ENCODE measurements around the gene GIGYF2. TPM values are rescaled to one million over a fixed set of nuclear protein-coding genes. Genes with fewer than 3 reads are reported as not detected.

The GIGYF2 gene
- total and polyA plus RNA-seq, 5 experiments from 2014 or later = 18.1 to 86.5 (median 31.1) TPM

DNA sequence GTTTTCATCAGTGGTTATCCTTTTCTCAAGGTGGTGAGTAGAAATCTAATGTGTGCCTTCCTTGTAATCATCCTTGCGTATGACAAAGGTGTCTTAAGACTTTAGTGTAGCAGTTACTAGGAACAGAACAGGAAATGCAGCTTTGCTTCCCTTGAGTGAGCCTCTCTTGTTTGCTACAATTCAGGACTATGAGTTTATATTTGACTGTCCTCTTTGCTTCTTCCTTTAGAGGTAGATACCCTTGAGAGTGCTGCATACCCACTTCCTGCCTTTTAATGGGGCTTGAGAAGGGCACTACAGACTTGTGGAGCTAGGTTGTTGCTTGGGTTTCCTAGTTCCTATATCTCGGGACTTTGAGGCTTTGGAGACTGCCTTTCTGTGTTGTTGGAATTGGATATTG, 75.4 kb downstream of the GIGYF2 start:
- H3K27ac Mint-ChIP-seq = peak overlapping the region in 8 of 10 donors; percentile 6 to 81 (median 62)
- ATAC-seq = peak in 1 of 2 donors; percentile 63
- peaks cover 0 to 69% (median 5%) of the 10 kb centered on the region in 3 donors for H3K36me3 Mint-ChIP-seq
- no peak overlapping the region for H3K4me3 Mint-ChIP-seq
- POLR2A ChIA-PET = no interaction called here
- H3K4me1 Mint-ChIP-seq = peaks cover 6 to 25% (median 24%) of the 10 kb centered on the region in 4 donors
- peak in 2 of 10 donors; percentile 2 to 10 for DNase-seq
- H3K27me3 Mint-ChIP-seq = no peaks in the 10 kb centered on the region
- H3K9me3 Mint-ChIP-seq = no peaks in the 10 kb centered on the region

DNA sequence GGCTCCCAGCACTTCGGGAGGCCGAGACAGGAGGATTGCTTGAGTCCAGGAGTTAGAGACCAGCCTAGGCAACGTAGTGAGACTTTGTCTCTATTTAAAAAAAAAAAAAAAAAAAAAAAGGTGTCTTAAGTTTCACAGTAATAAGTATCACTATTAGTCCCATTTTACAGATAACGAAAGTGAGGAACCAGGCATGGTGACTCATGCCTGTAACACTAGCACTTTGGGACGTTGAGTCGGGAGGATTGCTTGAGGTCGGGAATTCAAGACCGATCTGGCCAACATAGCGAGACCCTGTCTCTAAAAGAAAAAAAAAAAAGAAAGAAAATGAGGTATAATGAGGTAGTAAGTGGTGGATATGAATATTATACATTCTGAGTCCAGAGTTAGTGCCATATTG, 76.7 kb downstream of the GIGYF2 start:
- Mint-ChIP-seq H3K36me3 (peaks cover 0 to 64% (median 8%) of the 10 kb centered on the region in 3 donors), H3K4me1 (peaks cover 6 to 25% (median 23%) of the 10 kb centered on the region in 4 donors), H3K4me3 (no peak overlapping the region), H3K27me3 (no peaks in the 10 kb centered on the region), H3K9me3 (no peaks in the 10 kb centered on the region), H3K27ac (peak overlapping the region in 2 of 10 donors; percentile 6 to 71)
- POLR2A ChIA-PET = no interaction called here
- DNase-seq (no peak), ATAC-seq (no peak)

DNA sequence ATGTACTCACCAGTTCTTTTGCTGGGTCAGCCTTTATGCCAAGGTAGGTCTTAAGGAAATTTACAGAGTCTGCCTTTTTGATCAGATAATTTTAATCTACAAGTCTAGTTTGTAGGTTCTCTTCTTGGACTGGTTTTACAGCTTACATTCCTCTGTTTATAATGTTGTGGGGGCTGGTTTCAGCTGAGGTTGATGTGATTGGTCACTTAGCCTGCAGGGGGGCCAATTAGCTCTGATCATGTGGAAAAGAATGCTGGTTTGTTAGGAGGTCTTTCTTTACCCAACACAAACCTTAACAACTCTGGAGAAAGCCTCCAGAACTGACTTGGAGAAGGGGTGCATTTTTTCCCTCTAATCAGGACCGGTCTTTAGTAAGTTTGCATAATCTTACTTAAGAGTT, 79.3 kb downstream of the GIGYF2 start, which contains the start of gene KCNJ13:
KCNJ13 (minus strand) TSS at position 131 of the 400 bp plus-strand sequence. CDS start 5,203 bp downstream, outside the sequence.
- Mint-ChIP-seq H3K36me3 (peaks cover 0 to 51% (median 3%) of the 10 kb centered on the region in 3 donors), H3K4me3 (no peak within 1 kb of the TSS)
- POLR2A ChIA-PET = interaction anchor here (0.6 kb wide), 1 partner anchor 17 kb away, joined by 3 read pairs; no protein-coding TSS in a partner anchor

GRCh38 chr2:232777276-232777675, 80.1 kb downstream of the GIGYF2 start:
- H3K36me3 Mint-ChIP-seq = peaks cover 0 to 51% (median 3%) of the 10 kb centered on the region in 3 donors
- H3K9me3 Mint-ChIP-seq = no peaks in the 10 kb centered on the region
- H3K27me3 Mint-ChIP-seq = no peaks in the 10 kb centered on the region
- no peak for ATAC-seq
- no peak overlapping the region for H3K27ac Mint-ChIP-seq
- no peak for DNase-seq
- H3K4me1 Mint-ChIP-seq = peaks cover 0 to 15% (median 8%) of the 10 kb centered on the region in 4 donors
- no peak overlapping the region for H3K4me3 Mint-ChIP-seq
- POLR2A ChIA-PET = no interaction called here

More for the DNA sequence above, 79.3 kb downstream of the GIGYF2 start, which contains the start of gene KCNJ13:
- no peak for ATAC-seq
- Mint-ChIP-seq H3K27ac (peak within 1 kb of the TSS in 2 of 10 donors; percentile 33 to 70), H3K4me1 (peaks cover 3 to 16% (median 14%) of the 10 kb centered on the region in 4 donors), H3K27me3 (no peaks in the 10 kb centered on the region), H3K9me3 (no peaks in the 10 kb centered on the region)
- DNase-seq = no peak

- DNase-seq (no peak), ATAC-seq (no peak)
- Mint-ChIP-seq H3K9me3 (no peaks in the 10 kb centered on the region), H3K4me3 (no peak overlapping the region), H3K27ac (no peak overlapping the region), H3K36me3 (peaks cover 0 to 55% (median 10%) of the 10 kb centered on the region in 3 donors), H3K27me3 (no peaks in the 10 kb centered on the region), H3K4me1 (peaks cover 0 to 5% (median under 1%) of the 10 kb centered on the region in 4 donors)
- POLR2A ChIA-PET = no interaction called here
Measured at GRCh38 chr2:232779465-232779864, 82.3 kb downstream of the GIGYF2 start.

DNA sequence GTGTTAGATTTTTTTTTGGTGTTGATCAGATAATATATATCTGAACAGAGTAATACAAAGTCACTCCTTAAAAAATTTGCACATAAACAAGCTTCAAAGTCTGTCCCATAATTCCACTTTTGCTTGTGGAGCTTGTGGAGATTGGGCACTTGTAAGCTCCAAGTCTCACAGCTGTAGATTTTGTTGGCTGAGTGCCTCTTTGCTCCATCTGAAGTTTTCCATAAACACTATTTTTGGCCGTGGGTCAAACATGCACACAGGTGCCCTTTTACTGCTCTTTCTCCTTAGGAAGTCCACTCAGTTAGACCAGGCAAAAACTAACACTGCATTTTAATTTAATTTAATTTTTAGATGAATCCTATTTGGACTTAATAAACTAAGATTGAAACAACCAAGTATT, 82.8 kb downstream of the GIGYF2 start:
- Mint-ChIP-seq H3K27ac (peak overlapping the region in 1 of 10 donors; percentile 17), H3K4me1 (peaks cover 0 to 5% (median 2%) of the 10 kb centered on the region in 4 donors), H3K9me3 (no peaks in the 10 kb centered on the region), H3K27me3 (no peaks in the 10 kb centered on the region), H3K4me3 (no peak overlapping the region), H3K36me3 (peaks cover 0 to 56% (median 10%) of the 10 kb centered on the region in 3 donors)
- DNase-seq (no peak), ATAC-seq (no peak)
- POLR2A ChIA-PET = no interaction called here

DNA sequence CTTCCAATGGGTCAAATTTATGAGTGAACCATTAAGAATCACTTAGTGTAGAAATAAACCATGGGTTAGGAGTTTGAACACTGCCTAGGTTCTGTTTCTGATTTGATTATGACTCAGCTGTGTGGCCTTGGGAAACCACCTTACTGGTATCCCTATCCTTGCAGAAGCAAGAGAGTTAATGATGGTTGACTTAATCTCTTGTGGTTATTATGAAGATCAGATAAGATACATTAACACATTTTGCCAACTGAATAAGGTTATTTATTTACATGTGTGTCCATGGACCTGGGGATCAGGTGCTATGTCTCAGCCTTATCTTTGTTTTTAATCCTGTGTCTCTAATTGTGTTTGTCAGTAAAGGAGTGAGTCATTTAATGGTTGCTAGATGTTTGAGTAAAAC, 84.6 kb downstream of the GIGYF2 start:
- POLR2A ChIA-PET = no interaction called here
- ATAC-seq (no peak), DNase-seq (no peak)
- H3K27me3 Mint-ChIP-seq = no peaks in the 10 kb centered on the region
- peaks cover 0 to 53% (median 10%) of the 10 kb centered on the region in 3 donors for H3K36me3 Mint-ChIP-seq
- peak overlapping the region in 3 of 10 donors; percentile 15 to 85 (median 47) for H3K27ac Mint-ChIP-seq
- H3K4me1 Mint-ChIP-seq = peaks cover 0 to 5% (median 2%) of the 10 kb centered on the region in 4 donors
- no peaks in the 10 kb centered on the region for H3K9me3 Mint-ChIP-seq
- H3K4me3 Mint-ChIP-seq = no peak overlapping the region

DNA sequence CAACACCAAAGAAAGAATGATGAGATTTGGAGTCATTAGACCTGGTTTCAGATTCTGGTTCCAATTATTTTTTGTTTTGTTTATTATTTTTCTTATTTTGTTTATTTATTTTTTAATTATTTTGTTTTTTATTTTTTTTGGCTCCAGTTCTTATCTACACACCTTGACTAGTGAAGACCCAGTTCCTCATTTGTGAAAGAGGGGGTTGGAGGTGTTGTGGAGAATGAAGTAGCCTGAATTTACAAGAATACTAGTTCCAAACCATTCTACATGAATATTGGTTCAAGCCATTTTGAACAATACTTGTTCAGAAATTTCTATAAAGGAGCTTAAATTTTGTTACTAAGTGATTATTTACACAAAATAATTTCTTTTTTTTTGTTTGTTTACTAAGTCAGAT, 86.1 kb downstream of the GIGYF2 start:
- Mint-ChIP-seq H3K36me3 (peaks cover 0 to 60% (median 13%) of the 10 kb centered on the region in 3 donors), H3K9me3 (no peaks in the 10 kb centered on the region), H3K27me3 (no peaks in the 10 kb centered on the region), H3K4me1 (peaks cover 0 to 5% (median 4%) of the 10 kb centered on the region in 4 donors), H3K27ac (no peak overlapping the region), H3K4me3 (no peak overlapping the region)
- POLR2A ChIA-PET = no interaction called here
- DNase-seq (no peak), ATAC-seq (no peak)

DNA sequence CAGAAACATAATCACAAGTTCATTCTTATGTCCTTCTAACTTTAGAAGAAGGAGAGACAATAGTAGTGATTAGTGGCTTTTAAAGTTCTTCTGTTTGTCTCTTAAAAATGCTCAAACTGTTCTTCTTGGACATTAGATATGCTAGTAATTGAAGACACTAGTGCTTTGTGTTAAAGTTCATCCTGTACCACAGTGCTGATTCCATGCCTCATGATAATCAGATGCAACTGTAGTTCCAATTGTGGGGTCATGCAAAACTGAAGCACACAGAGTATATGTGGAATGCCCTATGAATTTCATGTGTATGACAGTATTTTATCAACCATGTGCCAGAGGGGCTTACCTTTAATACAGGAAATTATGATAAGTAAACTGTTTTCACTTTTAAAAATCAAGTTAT, 90.7 kb downstream of the GIGYF2 start:
- no peak for DNase-seq
- ATAC-seq = no peak
- H3K27me3 Mint-ChIP-seq = no peaks in the 10 kb centered on the region
- H3K27ac Mint-ChIP-seq = peak overlapping the region in 1 of 10 donors; percentile 49
- H3K9me3 Mint-ChIP-seq = no peaks in the 10 kb centered on the region
- POLR2A ChIA-PET = no interaction called here
- peaks cover 0 to 4% (median 1%) of the 10 kb centered on the region in 4 donors for H3K4me1 Mint-ChIP-seq
- no peak overlapping the region for H3K4me3 Mint-ChIP-seq
- H3K36me3 Mint-ChIP-seq = peaks cover 18 to 78% (median 34%) of the 10 kb centered on the region in 3 donors

GRCh38 chr2:232789082-232789481, 92.0 kb downstream of the GIGYF2 start:
- H3K4me3 Mint-ChIP-seq = no peak overlapping the region
- H3K27me3 Mint-ChIP-seq = no peaks in the 10 kb centered on the region
- H3K4me1 Mint-ChIP-seq = peaks cover 0 to 4% (median 1%) of the 10 kb centered on the region in 4 donors
- POLR2A ChIA-PET = no interaction called here
- H3K36me3 Mint-ChIP-seq = peaks cover 18 to 69% (median 29%) of the 10 kb centered on the region in 3 donors
- DNase-seq = no peak
- H3K27ac Mint-ChIP-seq = peak overlapping the region in 4 of 10 donors; percentile 11 to 41 (median 20)
- ATAC-seq = no peak
- no peaks in the 10 kb centered on the region for H3K9me3 Mint-ChIP-seq

DNA sequence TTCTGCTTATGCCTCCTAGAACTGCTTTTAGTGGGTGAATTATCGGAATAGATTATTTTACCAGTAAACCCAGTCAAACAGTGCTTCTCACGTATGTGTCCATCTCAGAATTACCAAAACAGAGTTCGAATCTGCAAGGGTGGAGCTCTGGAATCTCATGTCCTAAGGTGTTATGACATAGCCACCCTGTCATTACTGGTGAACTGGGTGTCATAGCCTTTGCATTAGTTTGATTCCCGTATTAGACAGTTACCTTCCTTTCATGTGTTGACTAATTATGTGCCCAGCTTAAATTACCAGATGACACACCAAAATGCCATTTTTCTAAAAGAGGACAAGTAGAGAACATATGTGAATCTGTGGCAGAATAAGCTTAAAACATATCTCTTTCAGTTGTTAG, 94.4 kb downstream of the GIGYF2 start:
- POLR2A ChIA-PET = no interaction called here
- Mint-ChIP-seq H3K36me3 (peaks cover 33 to 79% (median 43%) of the 10 kb centered on the region in 3 donors), H3K27ac (no peak overlapping the region), H3K27me3 (no peaks in the 10 kb centered on the region), H3K4me1 (peaks cover 0 to 3% (median 0%) of the 10 kb centered on the region in 4 donors), H3K4me3 (no peak overlapping the region), H3K9me3 (no peaks in the 10 kb centered on the region)
- DNase-seq (no peak), ATAC-seq (no peak)

GRCh38 chr2:232793271-232793670, 96.1 kb downstream of the GIGYF2 start:
- peaks cover 33 to 80% (median 51%) of the 10 kb centered on the region in 3 donors for H3K36me3 Mint-ChIP-seq
- POLR2A ChIA-PET = interaction anchor here (0.7 kb wide), 1 partner anchor 63 kb away, joined by 3 read pairs; no protein-coding TSS in a partner anchor
- no peak overlapping the region for H3K27ac Mint-ChIP-seq
- no peak overlapping the region for H3K4me3 Mint-ChIP-seq
- ATAC-seq = no peak
- no peak for DNase-seq
- H3K4me1 Mint-ChIP-seq = peaks cover 0 to 2% (median 0%) of the 10 kb centered on the region in 4 donors
- no peaks in the 10 kb centered on the region for H3K9me3 Mint-ChIP-seq
- no peaks in the 10 kb centered on the region for H3K27me3 Mint-ChIP-seq

GRCh38 chr2:232794981-232795380, 97.8 kb downstream of the GIGYF2 start:
- DNase-seq = no peak
- POLR2A ChIA-PET = no interaction called here
- H3K9me3 Mint-ChIP-seq = peaks cover 0 to 1% (median 0%) of the 10 kb centered on the region in 9 donors
- H3K36me3 Mint-ChIP-seq = peaks cover 38 to 74% (median 58%) of the 10 kb centered on the region in 3 donors
- H3K27ac Mint-ChIP-seq = peak overlapping the region in 3 of 10 donors; percentile 6 to 47 (median 24)
- no peak overlapping the region for H3K4me3 Mint-ChIP-seq
- ATAC-seq = no peak
- no peaks in the 10 kb centered on the region for H3K27me3 Mint-ChIP-seq
- peaks cover 0 to 5% (median 1%) of the 10 kb centered on the region in 4 donors for H3K4me1 Mint-ChIP-seq
